Tibial nerve (tissue), 3 donors: Measurements from ENCODE around the gene MBD5.

ENCODE experiments used
- POLR2A ChIP-seq, 2 donors: fragments of 450-650 bp; IDR thresholded peaks; one replicate each; pipeline ENCODE4 v1.6.1; 2017; ENCODE audit warnings: antibody characterized with exemption in 2 of 2, mild to moderate bottlenecking in 2 of 2, moderate library complexity in 2 of 2
- TF ChIP-seq, protein P1 (sequence below), 5 experiments: fragments of 200-600 bp in 3 of 5; fragments of 450-650 bp in 2 of 5; sonication (generic) in 3 of 5; IDR thresholded peaks; one replicate each; pipeline ENCODE4 v1.5.1; 2016 to 2019; ENCODE audit warnings: antibody characterized with exemption in 5 of 5, mild to moderate bottlenecking in 3 of 5, moderate library complexity in 2 of 5

DNA sequence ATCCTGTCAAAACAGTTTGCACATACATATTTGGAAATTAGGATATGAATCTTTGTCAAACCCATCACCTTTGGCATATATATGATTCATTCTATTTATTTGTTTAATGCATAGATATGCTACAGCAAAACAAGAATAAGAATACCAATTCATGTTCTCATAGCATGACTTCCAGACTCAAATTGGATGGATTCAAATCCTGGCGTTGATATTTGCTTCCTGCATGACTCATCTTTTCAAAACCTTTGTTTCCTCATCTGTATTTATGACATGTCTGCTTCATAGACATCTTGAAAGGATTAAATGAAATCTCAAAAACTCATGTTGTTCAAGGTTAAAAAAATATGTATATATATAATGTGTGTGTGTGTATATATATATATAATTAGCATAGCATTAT lies 261.3 kb downstream of the MBD5 start:
- TF ChIP-seq, protein P1, sequence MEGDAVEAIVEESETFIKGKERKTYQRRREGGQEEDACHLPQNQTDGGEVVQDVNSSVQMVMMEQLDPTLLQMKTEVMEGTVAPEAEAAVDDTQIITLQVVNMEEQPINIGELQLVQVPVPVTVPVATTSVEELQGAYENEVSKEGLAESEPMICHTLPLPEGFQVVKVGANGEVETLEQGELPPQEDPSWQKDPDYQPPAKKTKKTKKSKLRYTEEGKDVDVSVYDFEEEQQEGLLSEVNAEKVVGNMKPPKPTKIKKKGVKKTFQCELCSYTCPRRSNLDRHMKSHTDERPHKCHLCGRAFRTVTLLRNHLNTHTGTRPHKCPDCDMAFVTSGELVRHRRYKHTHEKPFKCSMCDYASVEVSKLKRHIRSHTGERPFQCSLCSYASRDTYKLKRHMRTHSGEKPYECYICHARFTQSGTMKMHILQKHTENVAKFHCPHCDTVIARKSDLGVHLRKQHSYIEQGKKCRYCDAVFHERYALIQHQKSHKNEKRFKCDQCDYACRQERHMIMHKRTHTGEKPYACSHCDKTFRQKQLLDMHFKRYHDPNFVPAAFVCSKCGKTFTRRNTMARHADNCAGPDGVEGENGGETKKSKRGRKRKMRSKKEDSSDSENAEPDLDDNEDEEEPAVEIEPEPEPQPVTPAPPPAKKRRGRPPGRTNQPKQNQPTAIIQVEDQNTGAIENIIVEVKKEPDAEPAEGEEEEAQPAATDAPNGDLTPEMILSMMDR (IDR thresholded peaks at IDR 0.05): no peak
- no peak for TF ChIP-seq POLR2A (IDR thresholded peaks at IDR 0.05)
